HEK293 (cell line): Measurements from ENCODE around the gene SPATA12.

Experiments
- ZNF629 ChIP-seq: fragments of 450-650 bp; formaldehyde crosslinking; IDR thresholded peaks from 2 replicates; pipeline ENCODE4 v1.5.1; 2017; ENCODE audit warnings: missing biosample characterization, missing genetic modification characterization
- TF ChIP-seq, protein P1 (sequence below): fragments of 450-650 bp; formaldehyde crosslinking; IDR thresholded peaks from 2 replicates; pipeline ENCODE4 v1.5.1; 2016; ENCODE audit warnings: missing biosample characterization, missing genetic modification characterization

DNA sequence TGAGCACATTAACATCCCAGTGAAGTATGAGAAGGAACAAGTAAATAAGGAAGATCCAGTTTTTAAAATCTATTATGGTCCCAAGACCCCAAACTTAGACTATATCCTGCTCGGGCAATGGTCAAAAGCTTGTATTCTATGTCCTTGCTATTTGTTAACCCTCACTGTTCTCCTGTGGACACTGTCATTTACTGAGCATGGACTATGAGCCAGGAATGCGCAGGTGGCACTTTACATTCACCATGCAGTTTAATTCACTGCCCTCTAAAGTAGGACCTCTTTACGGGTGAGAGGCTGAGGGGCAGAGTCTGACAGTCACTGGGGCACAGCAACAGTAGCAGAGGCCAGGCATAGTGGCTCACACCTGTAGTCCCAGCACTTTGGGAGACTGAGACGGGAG lies 28.6 kb downstream of the SPATA12 start:
- TF ChIP-seq, protein P1, sequence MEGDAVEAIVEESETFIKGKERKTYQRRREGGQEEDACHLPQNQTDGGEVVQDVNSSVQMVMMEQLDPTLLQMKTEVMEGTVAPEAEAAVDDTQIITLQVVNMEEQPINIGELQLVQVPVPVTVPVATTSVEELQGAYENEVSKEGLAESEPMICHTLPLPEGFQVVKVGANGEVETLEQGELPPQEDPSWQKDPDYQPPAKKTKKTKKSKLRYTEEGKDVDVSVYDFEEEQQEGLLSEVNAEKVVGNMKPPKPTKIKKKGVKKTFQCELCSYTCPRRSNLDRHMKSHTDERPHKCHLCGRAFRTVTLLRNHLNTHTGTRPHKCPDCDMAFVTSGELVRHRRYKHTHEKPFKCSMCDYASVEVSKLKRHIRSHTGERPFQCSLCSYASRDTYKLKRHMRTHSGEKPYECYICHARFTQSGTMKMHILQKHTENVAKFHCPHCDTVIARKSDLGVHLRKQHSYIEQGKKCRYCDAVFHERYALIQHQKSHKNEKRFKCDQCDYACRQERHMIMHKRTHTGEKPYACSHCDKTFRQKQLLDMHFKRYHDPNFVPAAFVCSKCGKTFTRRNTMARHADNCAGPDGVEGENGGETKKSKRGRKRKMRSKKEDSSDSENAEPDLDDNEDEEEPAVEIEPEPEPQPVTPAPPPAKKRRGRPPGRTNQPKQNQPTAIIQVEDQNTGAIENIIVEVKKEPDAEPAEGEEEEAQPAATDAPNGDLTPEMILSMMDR (tag by site-specific recombination) = no peak
- no peak for TF ChIP-seq ZNF629 (tag by site-specific recombination)
